HepG2 (cell line): Measurements from ENCODE around the gene PRTN3. TPM values are rescaled to one million over a fixed set of nuclear protein-coding genes. Genes with fewer than 3 reads are reported as not detected.

Experiments used
- AGO2 ChIP-seq: fragments of 200-400 bp; formaldehyde crosslinking; optimal IDR thresholded peaks from 2 replicates; pipeline ENCODE3; 2017; ENCODE audit warnings: mild to moderate bottlenecking, low read depth, low read length, moderate library complexity
- ATM ChIP-seq: fragments of 450-650 bp; IDR thresholded peaks from 2 replicates; pipeline ENCODE4 v1.7.1; 2017; ENCODE audit warnings: mild to moderate bottlenecking, borderline replicate concordance
- DDIT3 ChIP-seq: sonication (generic); formaldehyde crosslinking; IDR thresholded peaks from 2 replicates; pipeline ENCODE4 v1.4.0; 2020; ENCODE audit warnings: mild to moderate bottlenecking, missing genetic modification reagents
- ELF3 ChIP-seq: IDR thresholded peaks from 2 replicates; pipeline ENCODE4 v1.6.1; 2016; ENCODE audit warnings: missing genetic modification reagents, missing compliant biosample characterization
- HMGXB3 ChIP-seq: sonication (generic); formaldehyde crosslinking; IDR thresholded peaks from 2 replicates; pipeline ENCODE4 v1.4.0; 2020; ENCODE audit warnings: missing genetic modification reagents, borderline replicate concordance
- MYC ChIP-seq: sonication (generic); formaldehyde crosslinking; IDR thresholded peaks from 2 replicates; pipeline ENCODE4 v1.9.0; 2021; ENCODE audit warnings: missing genetic modification reagents, borderline replicate concordance
- PHB2 ChIP-seq: fragments of 450-650 bp; IDR thresholded peaks from 2 replicates; pipeline ENCODE4 v1.6.1; 2018; ENCODE audit not compliant: partially characterized antibody
- POLR2AphosphoS5 ChIP-seq: IDR thresholded peaks from 2 replicates; pipeline ENCODE4 v1.6.1; 2012; ENCODE audit warnings: low read depth, low read length
- POLR2G ChIP-seq: fragments of 200-400 bp; formaldehyde crosslinking; IDR thresholded peaks from 2 replicates; pipeline ENCODE4 v1.6.1; 2018; ENCODE audit warnings: mild to moderate bottlenecking, low read depth, low read length, moderate library complexity
- RBFOX2 ChIP-seq: fragments of 200-400 bp; formaldehyde crosslinking; IDR thresholded peaks from 2 replicates; pipeline ENCODE4 v1.6.1; 2017; ENCODE audit warnings: low read depth, mild to moderate bottlenecking, low read length
- RBM39 ChIP-seq: fragments of 200-400 bp; formaldehyde crosslinking; IDR thresholded peaks from one replicate; pipeline ENCODE4 v1.6.1; 2018; ENCODE audit warnings: antibody characterized with exemption, mild to moderate bottlenecking, low read depth, low read length; ENCODE audit not compliant: poor library complexity, severe bottlenecking
- ZNF367 ChIP-seq: sonication (generic); formaldehyde crosslinking; IDR thresholded peaks from 2 replicates; pipeline ENCODE4 v1.4.0; 2020; ENCODE audit warnings: missing genetic modification reagents, borderline replicate concordance
- polyA plus RNA-seq, 8 experiments: library from polyadenylated mRNA; depleted of rRNA in 3 of 8; stranded (reverse) in 7 of 8; unstranded in 1 of 8; fragments of >200 nt; fragmentation: Illumina TruSeq in 4 of 8; extraction: Trizol in 4 of 8; gene quantifications; 2 replicates each; pipeline versions ENCODE4 v1.2.1 to v1.2.3, GENCODE V29; 2011 to 2016; ENCODE audit warnings: low read depth in 4 of 8, missing spikeins in 1 of 8, mixed read lengths in 1 of 8; ENCODE audit not compliant: insufficient read depth in 1 of 8
- total RNA-seq, 5 experiments: library from RNA; depleted of rRNA; stranded (reverse); fragments of >200 nt; fragmentation: Illumina TruSeq; extraction: Trizol; gene quantifications; 2 replicates each; pipeline ENCODE4 v1.2.3, GENCODE V29; 2016; ENCODE audit warnings: low read depth in 1 of 5

PRTN3 gene
- total and polyA plus RNA-seq, 2 of the 13 experiments (the other 11 are each of a cell fraction or from before 2014, with no cell fraction given) = not detected

DNA sequence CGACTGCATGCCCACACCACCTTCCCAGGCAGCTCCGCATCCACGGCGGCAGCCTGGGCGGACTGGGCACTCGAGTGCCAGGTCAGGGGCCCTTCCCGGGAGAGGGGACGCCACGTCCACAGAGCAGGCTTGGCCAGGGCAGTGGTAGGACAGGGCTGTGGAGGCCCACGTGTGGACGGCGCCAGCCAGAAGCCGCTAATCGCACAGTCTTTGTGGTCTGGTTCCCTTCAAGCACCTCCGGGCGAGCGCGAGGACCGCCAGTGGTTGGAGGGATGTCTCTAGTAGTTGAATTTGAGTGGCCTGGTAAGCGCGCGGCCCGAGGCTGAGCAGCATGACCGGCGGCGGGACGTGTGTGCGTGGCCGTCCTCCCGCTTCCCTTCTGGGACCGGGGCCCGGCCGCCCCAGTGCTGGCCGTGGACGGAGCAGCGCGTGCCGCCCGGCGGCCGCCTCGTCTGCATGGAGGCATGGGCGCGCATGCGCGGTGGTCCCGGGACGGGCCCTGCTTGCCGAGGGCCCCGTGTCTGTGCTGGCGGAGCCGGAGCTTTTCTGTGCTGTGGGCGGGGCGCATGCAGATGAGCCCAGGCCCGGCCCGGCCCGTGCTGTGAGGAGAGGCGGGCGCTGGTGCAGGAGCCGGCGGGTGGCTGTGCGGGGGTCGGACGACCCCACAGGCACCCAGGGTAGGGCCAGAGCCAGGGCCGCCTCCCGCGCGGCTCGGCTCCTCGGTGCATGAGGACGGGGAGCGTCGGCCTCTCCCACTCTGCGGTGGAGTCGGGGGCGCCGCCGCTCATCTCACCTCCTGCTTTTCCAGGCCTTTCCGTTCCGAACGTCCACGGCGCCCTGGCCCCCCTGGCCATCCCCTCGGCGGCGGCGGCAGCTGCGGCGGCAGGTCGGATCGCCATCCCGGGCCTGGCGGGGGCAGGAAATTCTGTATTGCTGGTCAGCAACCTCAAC, 34.9 kb upstream of the PRTN3 start (continued):
- TF ChIP-seq HMGXB3 (CRISPR knock-in tag) (no peak), RBM39 (no peak), ELF3 (CRISPR knock-in tag) (no peak), ATM (no peak), POLR2AphosphoS5 (peak; percentile 8; the same call in 1 of the 2 replicates), PHB2 (no peak), RBFOX2 (peak; percentile 79), ZNF367 (CRISPR knock-in tag) (no peak), MYC (CRISPR knock-in tag) (no peak), DDIT3 (CRISPR knock-in tag) (no peak), AGO2 (peak; percentile 95), POLR2G (0 out of 2 replicates have a peak, but pooled peaks have one; percentile 1)
